Measurements from ENCODE around the gene ASB4. TPM values are rescaled to one million over a fixed set of nuclear protein-coding genes. Genes with fewer than 3 reads are reported as not detected.

The ASB4 gene
- total RNA-seq, 4 donors from 2014 or later = 0.34 to 1.5 TPM; not detected in 2

DNA sequence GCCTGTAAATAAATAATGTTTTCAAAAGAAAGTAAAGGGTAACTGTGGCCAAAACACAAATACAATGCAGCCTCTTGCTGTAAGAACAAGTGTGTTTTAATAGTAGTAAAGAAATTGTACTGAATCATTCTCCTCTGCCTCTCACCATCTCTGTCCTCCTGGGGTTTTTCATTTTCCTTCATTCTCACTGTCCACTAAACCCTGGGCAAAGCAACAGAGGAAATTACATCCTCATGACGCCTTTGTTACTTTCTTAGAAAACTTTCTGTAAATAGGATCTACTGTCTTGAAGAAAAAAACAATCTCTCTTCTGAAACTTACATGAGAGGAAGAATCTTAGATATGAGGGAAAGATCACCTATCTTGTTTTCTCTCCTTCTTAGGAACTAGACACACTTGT is 54.6 kb downstream of the ASB4 start:
- TF ChIP-seq CTCF (IDR thresholded peaks at IDR 0.05) = no peak
- no peak for TF ChIP-seq POLR2A (IDR thresholded peaks at IDR 0.05)
- no peak for DNase-seq
- no peaks in the 10 kb centered on the region for H3K9me3 ChIP-seq
- no peaks in the 10 kb centered on the region for H3K36me3 ChIP-seq
- no peak overlapping the region for H3K27ac ChIP-seq
- intact Hi-C loops (cut with DNase I; ENCODE audit: low total_unique reads) = loop anchor here (5.0 kb wide), 1 partner anchor 142 kb away; no protein-coding TSS in a partner anchor
- H3K4me1 ChIP-seq = no peaks in the 10 kb centered on the region
- no peak overlapping the region for H3K4me3 ChIP-seq
- H3K27me3 ChIP-seq = no peaks in the 10 kb centered on the region

DNA sequence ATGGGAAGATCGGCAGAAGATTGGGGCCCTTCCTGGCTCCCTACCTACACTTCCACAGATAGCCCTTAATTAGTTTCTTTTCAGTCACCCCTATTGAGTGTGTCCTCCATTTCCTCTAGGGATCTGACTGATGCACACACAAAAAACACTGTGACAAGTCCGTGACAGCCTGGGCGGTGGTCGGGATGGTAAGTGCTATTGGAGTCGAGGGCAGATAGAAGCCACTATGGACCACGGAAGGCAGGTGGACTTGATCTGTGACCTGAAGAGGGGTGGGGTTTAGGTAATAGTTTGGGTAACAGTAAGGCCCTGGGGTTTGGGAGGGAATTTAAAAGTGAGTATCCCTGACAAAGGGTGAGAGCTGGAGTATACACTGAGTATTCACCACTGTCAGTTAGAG is 57.6 kb downstream of the ASB4 start:
- no peaks in the 10 kb centered on the region for H3K27me3 ChIP-seq
- no peak for DNase-seq
- no peak overlapping the region for H3K4me3 ChIP-seq
- H3K4me1 ChIP-seq = no peaks in the 10 kb centered on the region
- H3K9me3 ChIP-seq = no peaks in the 10 kb centered on the region
- TF ChIP-seq POLR2A (IDR thresholded peaks at IDR 0.05) = no peak
- no peak for TF ChIP-seq CTCF (IDR thresholded peaks at IDR 0.05)
- intact Hi-C loops (cut with DNase I; ENCODE audit: low total_unique reads) = loop anchor here (5.0 kb wide), 1 partner anchor 139 kb away; no protein-coding TSS in a partner anchor
- no peaks in the 10 kb centered on the region for H3K36me3 ChIP-seq
- H3K27ac ChIP-seq = no peak overlapping the region

DNA sequence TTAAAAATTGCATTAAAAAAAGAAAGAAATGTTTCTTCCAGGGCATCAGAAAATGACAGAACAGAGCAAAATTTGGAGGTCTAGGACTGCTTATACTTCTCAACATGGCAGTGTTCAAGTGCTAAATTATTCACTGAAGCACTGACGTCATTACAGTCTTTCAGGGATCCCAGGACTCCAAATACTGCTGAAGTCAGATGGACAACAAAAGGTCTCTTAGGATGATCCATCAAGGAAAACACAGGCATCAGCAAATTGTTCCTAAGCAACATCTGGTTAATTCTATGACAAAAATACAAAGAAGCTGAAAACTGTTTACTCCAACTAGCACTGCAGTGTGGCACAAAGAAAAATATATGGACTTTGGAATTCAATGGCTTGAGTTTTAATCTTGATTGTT is 58.4 kb downstream of the ASB4 start:
- DNase-seq = no peak
- H3K4me3 ChIP-seq = no peak overlapping the region
- TF ChIP-seq POLR2A (IDR thresholded peaks at IDR 0.05) (no peak), CTCF (IDR thresholded peaks at IDR 0.05) (no peak)
- H3K36me3 ChIP-seq = no peaks in the 10 kb centered on the region
- peaks cover 0 to 5% of the 10 kb centered on the region in 2 donors for H3K4me1 ChIP-seq
- intact Hi-C loops (cut with DNase I; ENCODE audit: low total_unique reads) = loop anchor here (5.0 kb wide), 1 partner anchor 138 kb away; no protein-coding TSS in a partner anchor
- peak overlapping the region; percentile 78 to 89 for H3K27ac ChIP-seq
- no peaks in the 10 kb centered on the region for H3K27me3 ChIP-seq
- H3K9me3 ChIP-seq = no peaks in the 10 kb centered on the region

- peak overlapping the region; percentile 29 to 30 for H3K4me3 ChIP-seq
- no peaks in the 10 kb centered on the region for H3K36me3 ChIP-seq
- peak overlapping the region; percentile 78 to 89 for H3K27ac ChIP-seq
- no peaks in the 10 kb centered on the region for H3K27me3 ChIP-seq
- intact Hi-C loops (cut with DNase I; ENCODE audit: low total_unique reads) = no loop called here
- peaks cover 0 to 8% of the 10 kb centered on the region in 2 donors for H3K4me1 ChIP-seq
- TF ChIP-seq POLR2A (IDR thresholded peaks at IDR 0.05) = no peak
- TF ChIP-seq CTCF (IDR thresholded peaks at IDR 0.05) = peak; percentile 75 to 87 (median 82)
- no peaks in the 10 kb centered on the region for H3K9me3 ChIP-seq
- DNase-seq = peak; percentile 46 to 74
Measured at GRCh38 chr7:95545007-95545615, 59.4 kb downstream of the ASB4 start.

GRCh38 chr7:95545673-95546072 is 59.9 kb downstream of the ASB4 start:
- no peak for DNase-seq
- peaks cover 4 to 10% of the 10 kb centered on the region in 2 donors for H3K4me1 ChIP-seq
- TF ChIP-seq POLR2A (IDR thresholded peaks at IDR 0.05) (no peak), CTCF (IDR thresholded peaks at IDR 0.05) (no peak)
- H3K27ac ChIP-seq = peak overlapping the region; percentile 78 to 89
- no peaks in the 10 kb centered on the region for H3K9me3 ChIP-seq
- H3K36me3 ChIP-seq = no peaks in the 10 kb centered on the region
- peak overlapping the region; percentile 29 to 30 for H3K4me3 ChIP-seq
- intact Hi-C loops (cut with DNase I; ENCODE audit: low total_unique reads) = no loop called here
- H3K27me3 ChIP-seq = no peaks in the 10 kb centered on the region

All from uterus (tissue), 4 donors.